GM20000 (cell line): ENCODE results near the gene OR5V1.

Experiments used
- DNase-seq: peaks from one replicate; pipeline ENCODE4 v3.0.0; 2012; ENCODE audit warnings: low spot score
- TF ChIP-seq, protein P1 (sequence below): IDR thresholded peaks from 2 replicates; pipeline ENCODE4 v1.5.1; 2012; ENCODE audit warnings: mild to moderate bottlenecking, control low read depth; ENCODE audit errors: extremely low read depth, missing control alignments

Gene OR5V1

DNA sequence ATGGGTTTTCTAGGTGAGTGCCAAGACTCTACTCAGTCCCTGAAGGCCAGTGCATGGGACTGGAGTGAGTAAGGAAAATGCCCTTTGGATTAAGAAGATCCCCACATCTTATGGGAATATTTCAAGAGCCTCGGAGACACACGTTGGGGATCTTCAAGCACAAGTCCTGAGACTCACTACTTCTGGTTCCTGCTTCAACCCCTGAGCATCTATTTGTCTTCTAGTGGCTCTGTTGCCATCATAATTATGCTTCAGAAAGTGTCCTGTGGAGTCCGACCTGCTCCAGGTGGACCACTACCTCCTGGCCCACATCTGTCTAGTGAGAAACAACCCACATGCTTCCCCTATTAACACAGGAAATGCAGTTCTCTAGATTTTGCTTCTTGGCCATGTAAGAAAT lies at the start of gene OR5V1:
OR5V1 (minus strand) TSS at position 101 of the 400 bp plus-strand sequence. CDS start 12,670 bp downstream, outside the sequence.
- DNase-seq = no peak
- TF ChIP-seq, protein P1, sequence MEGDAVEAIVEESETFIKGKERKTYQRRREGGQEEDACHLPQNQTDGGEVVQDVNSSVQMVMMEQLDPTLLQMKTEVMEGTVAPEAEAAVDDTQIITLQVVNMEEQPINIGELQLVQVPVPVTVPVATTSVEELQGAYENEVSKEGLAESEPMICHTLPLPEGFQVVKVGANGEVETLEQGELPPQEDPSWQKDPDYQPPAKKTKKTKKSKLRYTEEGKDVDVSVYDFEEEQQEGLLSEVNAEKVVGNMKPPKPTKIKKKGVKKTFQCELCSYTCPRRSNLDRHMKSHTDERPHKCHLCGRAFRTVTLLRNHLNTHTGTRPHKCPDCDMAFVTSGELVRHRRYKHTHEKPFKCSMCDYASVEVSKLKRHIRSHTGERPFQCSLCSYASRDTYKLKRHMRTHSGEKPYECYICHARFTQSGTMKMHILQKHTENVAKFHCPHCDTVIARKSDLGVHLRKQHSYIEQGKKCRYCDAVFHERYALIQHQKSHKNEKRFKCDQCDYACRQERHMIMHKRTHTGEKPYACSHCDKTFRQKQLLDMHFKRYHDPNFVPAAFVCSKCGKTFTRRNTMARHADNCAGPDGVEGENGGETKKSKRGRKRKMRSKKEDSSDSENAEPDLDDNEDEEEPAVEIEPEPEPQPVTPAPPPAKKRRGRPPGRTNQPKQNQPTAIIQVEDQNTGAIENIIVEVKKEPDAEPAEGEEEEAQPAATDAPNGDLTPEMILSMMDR = no peak

DNA sequence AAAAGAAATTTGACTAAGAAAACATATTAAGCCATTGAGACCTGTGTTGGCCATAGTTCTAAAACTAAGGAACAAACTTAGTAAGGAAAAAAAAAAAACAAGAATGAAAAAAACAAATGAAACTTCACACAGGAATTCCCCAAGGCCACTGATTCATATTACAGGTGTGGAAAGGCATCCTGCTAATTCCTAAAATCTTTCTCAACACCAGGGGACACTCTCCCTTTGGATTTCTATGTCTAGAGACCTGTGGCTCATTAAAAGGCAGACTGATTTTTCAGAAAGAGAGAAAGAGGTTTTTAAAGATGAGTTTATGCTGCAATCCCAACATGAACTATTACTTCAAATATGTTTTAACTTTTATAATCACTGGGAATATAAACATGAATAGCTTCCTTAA lies 45.9 kb upstream of the OR5V1 start, which contains the start of gene OR12D1:
OR12D1 (plus strand) TSS at position 341 of the 400 bp plus-strand sequence.
- TF ChIP-seq, protein P1 = no peak
- DNase-seq = no peak

DNA sequence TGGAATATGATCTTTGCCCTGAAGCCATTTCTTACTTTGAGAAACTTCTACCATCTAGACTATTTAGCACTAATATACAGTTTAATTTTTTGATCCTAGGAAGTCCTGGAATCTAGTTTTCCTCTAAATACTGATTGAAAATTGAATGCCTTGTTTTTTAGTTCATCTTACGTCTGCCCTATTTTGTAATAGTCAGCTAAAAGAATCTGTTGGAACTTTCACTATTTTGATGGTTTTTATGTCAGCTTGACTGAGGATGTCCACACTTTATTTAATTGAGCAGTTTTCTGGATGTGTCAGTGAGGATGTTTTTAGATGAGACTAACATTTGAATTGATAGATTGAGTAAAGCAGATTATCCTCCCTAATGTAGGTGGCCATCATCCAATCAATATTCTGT lies 35.1 kb upstream of the OR5V1 start:
- TF ChIP-seq, protein P1 = no peak
- no peak for DNase-seq

DNA sequence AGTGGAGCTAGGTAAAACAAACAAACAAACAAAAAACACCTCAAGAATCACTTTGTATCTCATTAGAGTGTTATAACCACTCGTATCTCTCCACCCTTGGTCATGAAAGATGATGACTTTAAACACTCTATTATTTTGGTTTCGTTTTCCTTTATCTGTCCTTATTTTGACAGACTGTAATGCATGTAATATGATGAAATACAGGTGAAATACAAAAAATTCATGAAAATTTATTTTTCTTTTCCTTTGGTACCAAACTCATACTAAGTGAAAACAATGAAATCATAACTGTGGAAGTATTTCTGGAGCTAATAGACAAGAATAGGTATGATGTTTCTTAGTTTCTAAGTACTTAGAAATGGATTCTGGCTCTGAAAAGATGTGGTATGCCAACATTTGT lies 30.9 kb upstream of the OR5V1 start:
- no peak for DNase-seq
- TF ChIP-seq, protein P1 = no peak

DNA sequence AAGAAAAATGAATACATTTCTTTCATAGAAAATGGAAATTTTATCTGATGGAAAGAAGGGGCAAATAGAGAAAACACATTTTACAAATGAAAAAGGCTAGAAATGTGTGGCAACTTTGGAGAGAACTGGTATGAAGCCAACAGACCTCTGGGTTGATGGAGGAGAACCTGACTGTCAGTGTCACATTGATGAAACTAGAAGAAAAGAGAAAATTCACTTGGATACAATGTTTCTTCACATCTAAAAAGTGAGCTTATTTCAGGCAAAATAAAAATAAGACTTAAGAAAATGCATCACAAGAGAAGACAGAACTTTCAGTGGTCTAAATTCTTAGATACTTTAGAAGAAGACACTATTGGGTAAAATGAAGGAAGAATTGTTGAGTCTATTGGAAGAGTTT lies 26.7 kb upstream of the OR5V1 start, which contains the start of gene OR12D2:
OR12D2 (plus strand) TSS at position 301 of the 400 bp plus-strand sequence. CDS start 1,069 bp downstream, outside the sequence.
- no peak for DNase-seq

DNA sequence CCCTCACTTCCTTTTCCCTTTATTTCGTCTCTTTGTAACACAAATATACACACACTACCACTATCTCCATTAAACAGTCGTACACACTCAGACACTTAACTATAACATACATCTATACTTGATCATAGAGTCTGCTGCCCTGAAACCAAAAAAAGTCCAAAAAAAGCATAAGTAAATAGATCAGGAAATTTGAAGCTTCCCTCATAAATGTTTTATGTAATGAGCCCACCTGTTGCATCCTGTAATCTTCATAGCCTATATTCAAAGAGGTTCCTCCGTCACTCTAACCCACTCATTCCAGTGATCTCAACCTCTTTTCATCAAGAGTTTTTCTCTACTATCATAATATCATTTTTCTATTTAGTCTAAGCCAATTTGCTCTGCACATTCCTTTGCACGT lies 19.9 kb upstream of the OR5V1 start:
- TF ChIP-seq, protein P1 = no peak
- no peak for DNase-seq

More for the DNA sequence above, 26.7 kb upstream of the OR5V1 start, which contains the start of gene OR12D2:
- TF ChIP-seq, protein P1 = no peak

DNA sequence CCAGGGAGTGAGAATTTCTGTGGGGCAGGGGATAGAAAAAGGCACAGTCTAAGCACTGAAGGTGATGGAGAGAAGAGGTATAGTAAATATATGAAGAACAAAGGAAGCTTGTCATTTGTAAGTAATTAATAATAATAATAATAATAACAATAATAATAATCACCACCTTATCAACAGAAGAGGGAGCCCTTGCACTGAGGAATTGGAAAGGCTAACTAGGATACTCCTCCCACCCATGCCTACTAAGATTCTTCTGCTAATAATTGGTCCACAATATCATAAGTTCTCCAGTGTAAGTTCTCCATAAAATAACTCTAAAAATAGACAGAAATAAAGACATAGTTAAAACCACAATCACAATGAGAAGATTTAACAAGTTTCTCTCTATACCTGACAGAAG lies 7.3 kb upstream of the OR5V1 start:
- TF ChIP-seq, protein P1 = no peak
- peak; percentile 18 for DNase-seq
